HG03439 (cell line): ENCODE measurements around the gene ZNF74.
"Not testable (repeated sequence)": the region's sequence is repeated elsewhere in the genome, so short reads cannot be mapped to it uniquely, and the experiment has no call there.

Source experiments
- ATAC-seq: cut with Tn5 transposase; IDR thresholded peaks from one replicate; pipeline ENCODE4 v1.9.1; 2021; ENCODE audit warnings: mild to moderate bottlenecking, moderate library complexity; ENCODE audit not compliant: unreplicated experiment

The ZNF74 gene

DNA sequence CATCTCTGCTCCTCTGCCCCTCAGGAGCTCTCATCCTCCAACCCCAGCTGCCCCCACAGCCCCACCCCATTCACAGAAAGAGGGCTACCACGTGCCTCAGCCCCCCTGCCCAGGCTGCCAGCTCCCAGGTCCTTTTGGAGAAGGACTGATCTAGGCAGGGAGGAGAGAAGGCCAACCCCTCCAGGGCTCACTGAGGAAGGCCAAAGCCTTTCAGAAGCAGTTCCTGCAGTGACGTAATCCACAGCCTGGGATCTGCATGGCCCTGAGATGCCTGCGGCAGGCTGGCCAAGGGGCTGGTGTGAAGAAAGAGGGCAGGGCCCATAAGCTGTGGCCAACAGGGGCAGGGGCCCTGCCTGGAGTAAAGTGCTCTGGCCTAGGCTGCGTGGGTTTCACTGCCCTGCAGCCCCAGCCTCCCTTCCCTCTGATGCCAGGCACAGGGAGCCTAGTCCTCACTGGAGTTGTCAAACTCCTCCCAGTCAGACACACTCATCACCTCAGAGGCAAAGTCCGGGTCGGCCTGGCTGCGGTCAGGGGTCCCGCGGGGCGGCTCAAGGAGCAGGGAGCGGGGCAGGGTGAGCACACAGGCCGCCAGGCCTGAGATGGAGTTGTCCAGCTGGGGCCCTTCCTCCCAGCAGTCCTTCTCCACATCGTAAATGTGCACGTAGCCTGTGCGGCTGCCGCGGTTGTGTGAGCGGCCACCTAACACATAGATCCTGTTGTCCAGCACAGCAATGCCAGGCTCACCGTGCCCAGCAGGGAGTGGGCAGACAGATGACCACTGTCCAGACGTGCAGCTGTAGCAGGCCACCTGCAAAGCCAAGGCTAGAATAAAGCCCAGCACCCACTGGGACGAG is 47.9 kb downstream of the ZNF74 start:
- no peak for ATAC-seq

DNA sequence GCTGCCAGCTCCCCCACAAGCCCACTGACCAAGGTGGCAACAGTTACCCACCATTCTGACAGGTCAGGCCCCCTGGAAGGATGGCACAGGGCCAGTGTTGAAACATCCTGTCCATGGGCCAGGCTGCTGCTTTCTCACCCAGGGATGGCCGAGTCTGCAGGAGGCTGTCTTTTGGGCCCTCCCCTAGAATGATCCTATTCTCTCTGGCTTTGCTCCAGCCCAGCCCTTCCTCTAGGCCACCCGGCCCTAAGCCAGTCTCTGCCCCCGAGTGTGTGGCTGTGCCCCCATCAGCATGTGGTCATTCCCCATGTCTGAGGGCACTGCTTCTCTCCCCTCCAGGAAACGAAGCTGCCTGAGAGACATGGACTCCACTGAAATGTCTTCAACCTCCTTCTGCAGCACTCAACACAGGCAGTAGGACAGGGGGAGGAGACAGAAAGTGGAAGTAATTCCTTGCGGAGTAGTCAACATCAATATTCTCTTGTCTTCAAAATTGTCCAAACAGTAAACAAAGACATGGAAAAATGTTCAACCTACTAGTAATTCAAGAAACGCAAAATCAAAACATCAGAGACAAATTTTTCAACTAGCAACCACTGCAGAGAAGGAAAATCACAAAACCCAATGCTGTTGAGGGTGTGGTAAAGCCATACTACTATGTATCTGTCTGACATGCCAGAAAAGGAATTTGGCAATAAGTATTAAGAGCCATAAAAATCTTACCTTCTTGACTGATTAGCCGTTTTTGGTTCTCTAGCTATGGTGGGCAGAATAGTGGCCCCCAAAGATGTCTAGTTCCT is 48.7 kb downstream of the ZNF74 start:
- ATAC-seq: no peak

DNA sequence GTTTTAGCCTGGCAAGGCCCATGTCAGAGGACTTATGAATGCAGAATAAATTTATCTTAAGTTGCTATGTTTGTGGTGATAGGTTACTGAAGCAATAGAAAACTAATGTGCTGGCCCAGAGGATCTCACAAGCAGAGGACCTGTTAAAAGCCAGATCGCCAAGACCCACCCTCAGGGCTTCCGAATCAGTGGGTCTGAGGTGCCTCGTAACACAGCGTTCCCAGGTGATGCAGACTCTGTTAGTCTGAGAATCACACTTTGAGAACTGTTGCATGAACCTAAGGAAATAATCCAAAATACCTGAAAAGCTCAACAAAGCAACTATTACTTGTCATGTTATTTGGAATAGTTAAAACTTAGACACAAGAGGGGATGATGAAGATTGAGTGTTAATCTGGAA is 50.4 kb downstream of the ZNF74 start:
- ATAC-seq: no peak

DNA sequence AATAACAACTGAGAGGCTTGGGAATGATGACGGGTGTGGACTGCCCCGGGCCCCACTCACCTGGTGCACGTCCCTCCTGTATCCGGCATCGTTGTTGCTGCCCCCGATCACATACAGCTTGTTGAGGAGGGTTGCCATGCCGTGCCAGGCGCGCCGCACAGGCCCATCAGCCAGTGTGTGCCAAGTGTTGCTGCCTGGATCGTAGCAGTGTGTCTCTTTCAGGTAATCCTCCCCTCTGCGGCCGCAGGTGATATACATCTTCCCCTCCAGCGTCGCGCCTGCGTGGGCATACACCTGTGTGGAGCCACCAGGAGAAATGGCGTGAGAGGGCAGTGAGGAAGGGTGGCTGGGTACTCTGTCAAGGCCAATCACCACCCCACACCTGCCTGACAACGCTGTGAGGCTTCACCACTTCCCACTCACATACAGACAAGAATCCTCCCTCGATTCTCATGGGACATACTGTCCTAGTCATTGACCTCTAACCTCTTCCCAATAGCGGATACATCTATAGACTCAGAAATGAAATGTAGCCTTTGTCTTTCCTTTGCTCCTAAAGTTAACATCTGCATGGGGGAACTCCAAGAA is 52.5 kb downstream of the ZNF74 start:
- no peak for ATAC-seq

DNA sequence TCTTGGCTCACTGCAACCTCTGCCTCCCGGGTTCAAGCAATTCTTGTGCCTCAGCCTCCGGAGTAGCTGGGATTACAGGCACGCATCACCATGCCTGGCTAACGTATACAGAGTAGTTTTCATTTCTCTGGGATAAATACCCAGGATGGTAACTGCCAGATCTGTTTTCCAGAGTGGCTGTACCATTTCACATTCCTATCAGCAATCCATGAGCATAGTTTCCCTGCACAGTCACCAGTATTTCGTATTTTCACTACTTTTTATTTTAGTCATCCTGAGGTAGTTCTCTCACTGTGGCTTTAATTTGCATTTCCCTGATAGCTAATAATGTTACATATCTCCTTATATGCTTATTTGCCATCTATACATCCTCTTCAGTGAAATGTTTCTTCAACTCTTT is 54.7 kb downstream of the ZNF74 start:
- no peak for ATAC-seq

DNA sequence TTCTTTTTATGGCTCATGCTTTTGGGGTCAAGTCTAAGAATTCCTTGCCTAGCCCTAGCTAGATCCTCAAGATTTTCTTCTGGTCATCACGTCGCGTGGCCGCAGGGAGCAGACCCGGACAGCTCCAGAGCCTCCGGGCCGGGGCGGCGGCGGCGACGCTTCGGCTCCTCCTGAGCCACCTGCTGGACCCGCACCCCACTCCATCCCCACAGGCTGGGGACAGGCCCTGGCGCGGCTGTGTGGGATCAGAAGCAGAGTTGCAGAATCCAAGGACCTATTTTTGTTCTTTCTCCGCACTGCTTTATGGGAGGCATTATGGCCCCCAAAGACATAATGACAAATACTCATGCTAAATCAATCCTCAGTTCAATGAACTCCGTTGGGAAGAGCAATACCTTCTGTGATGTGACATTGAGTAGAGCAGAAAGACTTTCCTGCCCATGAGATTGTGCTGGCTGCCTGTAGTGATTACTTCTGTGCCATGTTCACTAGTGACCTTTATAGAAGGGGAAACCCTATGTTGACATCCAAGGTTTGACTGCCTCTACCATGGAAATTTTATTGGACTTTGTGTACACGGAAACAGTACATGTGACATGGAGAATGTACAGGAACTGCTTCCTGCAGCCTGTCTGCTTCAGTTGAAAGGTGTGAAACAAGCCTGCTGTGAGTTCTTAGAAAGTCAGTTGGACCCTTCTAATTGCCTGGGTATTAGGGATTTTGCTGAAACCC is 56.0 kb downstream of the ZNF74 start:
- no peak for ATAC-seq

DNA sequence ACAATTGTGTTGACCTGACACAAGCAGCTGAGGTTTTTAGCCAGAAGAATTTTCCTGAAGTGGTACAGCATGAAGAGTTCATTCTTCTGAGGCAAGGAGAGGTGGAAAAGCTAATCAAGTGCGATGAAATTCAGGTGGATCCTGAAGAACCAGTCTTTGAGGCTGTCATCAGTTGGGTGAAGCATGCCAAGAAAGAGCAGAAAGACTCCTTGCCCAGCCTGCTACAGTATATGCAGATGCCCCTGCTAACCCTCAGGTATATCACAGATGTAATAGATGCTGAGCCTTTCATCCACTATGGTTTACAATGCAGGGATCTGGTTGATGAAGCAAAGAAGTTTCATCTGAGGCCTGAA is 56.6 kb downstream of the ZNF74 start:
- ATAC-seq: no peak

DNA sequence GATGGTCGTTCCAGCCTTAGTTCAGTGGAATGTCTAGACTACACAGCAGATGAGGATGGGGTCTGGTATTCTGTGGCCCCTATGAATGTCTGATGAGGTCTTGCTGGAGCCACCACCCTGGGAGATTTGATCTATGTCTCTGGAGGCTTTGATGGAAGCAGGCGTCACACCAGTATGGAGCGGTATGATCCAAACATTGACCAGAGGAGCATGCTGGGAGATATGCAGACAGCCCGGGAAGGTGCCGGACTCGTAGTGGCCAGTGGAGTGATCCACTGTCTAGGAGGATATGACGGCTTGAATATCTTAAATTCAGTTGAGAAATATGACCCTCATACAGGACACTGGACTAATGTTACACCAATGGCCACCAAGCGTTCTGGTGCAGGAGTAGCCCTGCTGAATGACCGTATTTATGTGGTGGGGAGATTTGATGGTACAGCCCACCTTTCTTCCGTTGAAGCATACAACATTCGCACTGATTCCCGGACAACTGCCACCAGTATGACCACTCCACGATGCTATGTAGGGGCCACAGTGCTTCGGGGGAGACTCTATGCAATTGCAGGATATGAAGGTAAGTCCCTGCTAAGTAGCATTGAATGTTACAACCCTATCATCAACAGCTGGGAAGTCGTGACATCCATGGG is 57.3 kb downstream of the ZNF74 start:
- ATAC-seq: not testable (repeated sequence)

DNA sequence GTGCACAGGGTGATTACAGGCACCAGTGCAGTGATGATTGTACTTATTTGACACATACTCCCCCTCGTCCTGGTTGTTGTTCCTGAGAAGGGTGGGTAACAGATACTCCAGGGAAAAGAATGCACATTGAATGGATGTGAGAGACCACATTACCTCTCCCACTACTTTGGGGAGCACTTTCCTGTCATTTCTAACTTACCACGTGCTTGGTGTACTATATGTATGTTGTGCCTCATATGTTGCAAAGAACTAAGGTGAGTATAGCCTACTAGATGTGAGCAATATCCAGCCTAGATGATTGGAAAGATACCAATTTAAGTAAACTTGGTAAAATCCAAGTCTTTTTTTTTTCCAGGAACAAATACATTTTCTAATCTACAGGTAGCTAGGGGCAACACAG is 58.0 kb downstream of the ZNF74 start:
- ATAC-seq: no peak

DNA sequence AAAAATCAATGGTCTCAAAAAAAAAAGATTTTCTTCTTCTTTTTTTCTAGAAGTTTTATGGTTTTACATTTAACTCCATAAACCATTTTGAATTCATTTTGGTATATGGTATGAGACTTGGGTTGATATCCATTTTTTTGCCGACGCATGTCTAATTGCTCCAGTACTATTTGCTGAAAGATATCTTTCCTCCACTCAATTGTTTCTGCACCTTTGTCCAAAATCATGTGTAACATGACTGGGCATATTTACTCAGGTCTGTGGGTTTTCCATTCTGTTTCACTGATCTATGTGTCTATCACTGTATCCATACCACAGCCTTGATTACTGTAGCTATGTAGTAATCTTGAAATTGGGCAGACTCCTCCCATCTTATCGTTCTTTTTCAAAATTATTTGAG is 59.3 kb downstream of the ZNF74 start:
- ATAC-seq: no peak

DNA sequence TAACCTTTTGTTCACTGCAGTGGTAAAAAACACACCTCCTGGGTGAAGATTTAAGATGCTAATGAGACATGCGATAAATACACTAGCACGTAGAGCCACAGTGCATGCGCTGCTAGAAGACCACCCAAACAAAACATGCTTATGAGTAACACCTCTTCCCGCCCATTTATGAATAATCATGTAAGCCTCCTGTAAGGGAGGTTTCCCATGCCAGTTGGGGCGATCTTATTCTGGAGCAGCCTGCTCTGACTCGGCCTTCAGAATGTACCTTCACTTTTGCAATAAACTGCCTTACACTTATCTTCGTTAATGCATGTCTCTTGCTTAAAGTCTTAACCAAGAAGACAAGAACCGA is 61.7 kb downstream of the ZNF74 start:
- ATAC-seq: no peak

DNA sequence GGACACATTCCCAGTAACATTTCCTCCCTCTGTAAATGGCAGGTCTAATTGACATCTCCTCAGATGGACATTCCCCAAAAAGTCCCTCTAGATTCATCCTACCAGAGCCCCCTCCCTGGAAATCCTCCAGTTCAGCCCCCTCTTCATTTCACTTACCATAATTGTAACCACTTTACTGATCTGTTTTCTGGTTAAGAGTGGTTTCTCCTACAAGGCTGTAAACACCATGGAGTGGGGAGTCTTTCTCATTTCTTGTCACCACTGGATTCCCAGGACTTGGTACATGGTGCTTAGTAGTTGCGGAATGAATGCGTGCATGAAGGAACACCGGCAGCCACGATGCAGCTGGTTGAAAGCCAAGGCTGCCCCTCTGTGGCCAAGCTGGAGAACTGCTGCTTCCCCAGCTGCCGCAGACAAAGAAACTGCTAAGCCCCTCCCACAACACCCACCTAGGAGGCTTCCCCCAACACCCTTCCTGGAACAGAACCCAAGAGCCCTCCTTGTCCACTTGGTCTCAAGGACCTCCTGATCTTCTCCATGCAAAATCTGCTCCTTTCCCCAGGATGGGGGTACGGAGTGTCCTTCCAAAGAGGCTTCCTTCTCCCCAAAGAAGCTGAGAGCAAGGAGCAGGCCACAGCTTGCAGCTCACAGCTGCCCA is 62.2 kb downstream of the ZNF74 start:
- ATAC-seq: no peak

DNA sequence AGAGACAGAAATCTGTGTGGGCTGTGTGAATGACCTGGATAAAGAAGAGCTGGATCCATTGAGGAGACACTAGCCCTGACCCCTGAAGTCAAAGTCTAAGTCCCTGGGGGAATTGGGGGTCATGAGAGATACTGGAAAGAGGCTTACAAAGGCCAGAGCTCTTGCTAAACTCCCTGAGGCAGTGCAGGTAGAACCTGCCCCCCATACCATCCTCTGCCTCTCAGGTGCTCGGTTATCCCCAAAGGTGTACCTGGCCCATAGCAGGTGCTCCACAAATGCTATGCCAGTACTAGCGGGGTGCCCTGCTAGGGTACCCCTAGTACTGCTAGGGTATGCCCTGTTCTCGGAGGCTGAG is 62.7 kb downstream of the ZNF74 start:
- no peak for ATAC-seq

DNA sequence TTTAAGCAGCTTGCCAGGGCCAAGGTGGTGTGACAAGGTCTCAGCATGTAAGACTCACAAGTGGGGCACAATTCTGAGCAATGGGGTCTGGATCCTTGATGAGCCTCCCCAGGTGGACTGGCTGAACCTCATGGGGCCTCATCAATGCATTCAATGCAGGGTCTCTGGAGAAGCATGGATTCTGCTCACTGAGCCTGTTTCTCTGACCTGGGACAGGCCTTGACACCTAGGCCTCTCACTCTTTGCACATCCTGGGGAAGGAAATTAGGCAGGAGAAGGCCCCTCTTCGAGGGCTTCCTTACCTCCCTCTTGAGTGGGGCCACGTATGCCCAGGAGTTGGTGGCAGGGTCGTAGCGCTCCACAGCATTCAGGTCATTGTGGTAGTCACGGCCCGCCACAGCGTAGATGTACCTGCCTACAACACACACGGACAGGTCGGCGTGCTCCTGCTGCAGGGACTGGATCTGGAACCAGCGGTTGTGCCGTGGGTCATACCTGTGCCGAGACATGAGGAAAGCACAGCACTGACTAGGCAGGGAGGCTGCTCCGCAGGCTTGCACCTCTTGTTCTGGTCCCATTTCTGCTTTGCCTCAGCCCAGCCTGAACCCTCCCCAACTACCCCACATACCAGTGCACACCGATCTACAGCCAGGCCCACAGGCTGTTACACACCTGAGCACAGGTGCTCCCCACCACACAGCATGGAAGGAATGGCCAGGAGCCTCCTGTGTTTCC is 63.7 kb downstream of the ZNF74 start:
- ATAC-seq: no peak
